ENCODE measurements around the gene TMEM253.

GRCh38 chr14:21107283-21107800, 6.5 kb downstream of the TMEM253 start:
- TF ChIP-seq POLR2A (IDR thresholded peaks at IDR 0.05) (no peak), POLR2AphosphoS5 (IDR thresholded peaks at IDR 0.05; ENCODE audit: insufficient read depth in 1 of 2, low read depth in 1 of 2) (peak; percentile 6 to 25)
- TF ChIP-seq, protein P1, sequence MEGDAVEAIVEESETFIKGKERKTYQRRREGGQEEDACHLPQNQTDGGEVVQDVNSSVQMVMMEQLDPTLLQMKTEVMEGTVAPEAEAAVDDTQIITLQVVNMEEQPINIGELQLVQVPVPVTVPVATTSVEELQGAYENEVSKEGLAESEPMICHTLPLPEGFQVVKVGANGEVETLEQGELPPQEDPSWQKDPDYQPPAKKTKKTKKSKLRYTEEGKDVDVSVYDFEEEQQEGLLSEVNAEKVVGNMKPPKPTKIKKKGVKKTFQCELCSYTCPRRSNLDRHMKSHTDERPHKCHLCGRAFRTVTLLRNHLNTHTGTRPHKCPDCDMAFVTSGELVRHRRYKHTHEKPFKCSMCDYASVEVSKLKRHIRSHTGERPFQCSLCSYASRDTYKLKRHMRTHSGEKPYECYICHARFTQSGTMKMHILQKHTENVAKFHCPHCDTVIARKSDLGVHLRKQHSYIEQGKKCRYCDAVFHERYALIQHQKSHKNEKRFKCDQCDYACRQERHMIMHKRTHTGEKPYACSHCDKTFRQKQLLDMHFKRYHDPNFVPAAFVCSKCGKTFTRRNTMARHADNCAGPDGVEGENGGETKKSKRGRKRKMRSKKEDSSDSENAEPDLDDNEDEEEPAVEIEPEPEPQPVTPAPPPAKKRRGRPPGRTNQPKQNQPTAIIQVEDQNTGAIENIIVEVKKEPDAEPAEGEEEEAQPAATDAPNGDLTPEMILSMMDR (IDR thresholded peaks at IDR 0.05) = no peak

Data from vagina (tissue), 2 donors.